ENCODE measurements around the gene SUPT3H.

Gene SUPT3H

GRCh38 chr6:44811456-44811855 lies 566.3 kb downstream of the SUPT3H start:
- Histone ChIP-seq H3K27me3 (ENCODE audit: control insufficient read depth, insufficient read depth, low read length) (no peaks in the 10 kb centered on the region), H3K9me3 (ENCODE audit: control insufficient read depth, low read length) (no peaks in the 10 kb centered on the region), H3K9ac (ENCODE audit: low read length) (no peak overlapping the region), H3K4me3 (ENCODE audit: low read length) (no peak overlapping the region), H3K4me1 (ENCODE audit: control insufficient read depth, insufficient read depth, low read length) (no peaks in the 10 kb centered on the region), H3K36me3 (ENCODE audit: control insufficient read depth, insufficient read depth, low read length) (no peaks in the 10 kb centered on the region)

GRCh38 chr6:44809258-44809657 lies 568.5 kb downstream of the SUPT3H start:
- Histone ChIP-seq H3K4me3 (ENCODE audit: low read length) (no peak overlapping the region), H3K9me3 (ENCODE audit: control insufficient read depth, low read length) (no peaks in the 10 kb centered on the region), H3K9ac (ENCODE audit: low read length) (no peak overlapping the region), H3K4me1 (ENCODE audit: control insufficient read depth, insufficient read depth, low read length) (no peaks in the 10 kb centered on the region), H3K36me3 (ENCODE audit: control insufficient read depth, insufficient read depth, low read length) (no peaks in the 10 kb centered on the region), H3K27me3 (ENCODE audit: control insufficient read depth, insufficient read depth, low read length) (no peaks in the 10 kb centered on the region)

DNA sequence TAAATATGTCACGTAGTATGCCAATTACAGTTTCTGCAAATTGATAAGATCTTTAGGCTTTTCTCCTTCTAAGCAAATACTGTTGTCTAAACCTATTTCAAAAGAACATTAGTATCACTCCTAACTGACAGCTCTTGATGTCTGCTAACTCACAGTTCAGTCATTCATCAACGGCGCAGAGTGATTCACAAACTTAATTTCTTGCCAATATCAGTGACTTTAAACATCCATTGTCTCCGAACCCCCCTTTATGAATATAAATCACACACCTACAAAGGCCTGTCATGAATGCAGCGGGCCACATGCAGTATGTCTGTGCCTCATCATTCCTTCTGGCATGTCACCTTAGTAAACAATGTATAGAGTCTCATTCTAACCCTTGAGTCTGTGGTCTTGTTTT lies 569.6 kb downstream of the SUPT3H start:
- H3K4me1 ChIP-seq (ENCODE audit: control insufficient read depth, insufficient read depth, low read length) = no peaks in the 10 kb centered on the region
- no peak overlapping the region for H3K9ac ChIP-seq (ENCODE audit: low read length)
- no peaks in the 10 kb centered on the region for H3K36me3 ChIP-seq (ENCODE audit: control insufficient read depth, insufficient read depth, low read length)
- no peaks in the 10 kb centered on the region for H3K9me3 ChIP-seq (ENCODE audit: control insufficient read depth, low read length)
- H3K27me3 ChIP-seq (ENCODE audit: control insufficient read depth, insufficient read depth, low read length) = no peaks in the 10 kb centered on the region
- no peak overlapping the region for H3K4me3 ChIP-seq (ENCODE audit: low read length)

DNA sequence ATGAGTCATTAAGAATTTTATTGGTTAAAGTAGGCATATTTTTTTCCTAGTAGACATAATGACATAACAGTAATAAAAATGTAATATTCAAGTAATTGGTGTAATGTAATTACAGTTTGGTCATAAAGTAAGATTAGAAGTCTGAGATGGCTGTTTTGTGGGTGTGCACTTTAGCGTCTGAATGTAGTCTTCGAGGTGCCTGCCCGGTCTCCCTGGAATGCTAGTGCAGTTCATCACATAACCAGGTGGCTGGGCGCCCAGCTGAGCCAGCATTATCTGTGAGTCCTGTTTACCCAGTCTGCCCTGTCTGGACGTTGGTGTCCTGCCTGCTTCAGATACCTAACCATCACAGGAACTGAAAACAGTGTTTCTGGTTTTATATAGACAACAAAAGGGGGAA lies 571.1 kb downstream of the SUPT3H start:
- Histone ChIP-seq H3K4me3 (ENCODE audit: low read length) (no peak overlapping the region), H3K36me3 (ENCODE audit: control insufficient read depth, insufficient read depth, low read length) (no peaks in the 10 kb centered on the region), H3K9me3 (ENCODE audit: control insufficient read depth, low read length) (no peaks in the 10 kb centered on the region), H3K4me1 (ENCODE audit: control insufficient read depth, insufficient read depth, low read length) (no peaks in the 10 kb centered on the region), H3K27me3 (ENCODE audit: control insufficient read depth, insufficient read depth, low read length) (peaks cover under 1% of the 10 kb centered on the region), H3K9ac (ENCODE audit: low read length) (no peak overlapping the region)

GRCh38 chr6:44805238-44805846 lies 572.4 kb downstream of the SUPT3H start:
- no peak overlapping the region for H3K4me3 ChIP-seq (ENCODE audit: low read length)
- no peaks in the 10 kb centered on the region for H3K4me1 ChIP-seq (ENCODE audit: control insufficient read depth, insufficient read depth, low read length)
- H3K9ac ChIP-seq (ENCODE audit: low read length) = no peak overlapping the region
- no peaks in the 10 kb centered on the region for H3K9me3 ChIP-seq (ENCODE audit: control insufficient read depth, low read length)
- no peaks in the 10 kb centered on the region for H3K36me3 ChIP-seq (ENCODE audit: control insufficient read depth, insufficient read depth, low read length)
- H3K27me3 ChIP-seq (ENCODE audit: control insufficient read depth, insufficient read depth, low read length) = peaks cover 12% of the 10 kb centered on the region

DNA sequence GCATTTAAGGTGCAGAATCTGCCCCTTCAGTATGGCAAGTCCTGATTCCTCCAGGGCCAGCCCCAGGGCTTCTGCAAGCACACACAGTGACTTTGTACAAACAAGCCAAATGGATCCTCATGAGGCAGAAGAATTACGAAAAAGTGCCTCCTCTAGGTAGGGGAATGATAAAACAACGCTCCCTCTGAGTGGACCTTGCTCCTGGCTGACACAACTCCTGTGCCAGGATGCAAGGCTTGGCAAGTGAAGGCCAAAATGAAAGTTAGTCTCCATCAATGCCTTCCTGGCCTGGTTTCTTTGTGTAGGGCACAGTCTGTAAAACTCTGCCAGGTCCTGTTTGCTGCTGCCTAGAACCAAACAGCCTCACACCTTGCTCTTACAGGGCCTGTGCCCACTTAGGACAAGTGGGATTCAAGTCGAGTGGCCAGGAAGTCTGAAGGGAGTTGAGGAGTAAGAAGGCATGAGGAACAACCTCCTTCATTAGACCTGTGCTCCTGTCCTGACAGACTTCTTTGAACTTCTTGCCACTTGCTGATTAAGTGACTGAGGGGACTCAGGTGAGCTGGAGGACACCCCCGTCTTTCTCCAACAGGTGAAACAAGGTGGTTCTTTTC lies 573.1 kb downstream of the SUPT3H start:
- Histone ChIP-seq H3K36me3 (ENCODE audit: control insufficient read depth, insufficient read depth, low read length) (no peaks in the 10 kb centered on the region), H3K4me1 (ENCODE audit: control insufficient read depth, insufficient read depth, low read length) (no peaks in the 10 kb centered on the region)

DNA sequence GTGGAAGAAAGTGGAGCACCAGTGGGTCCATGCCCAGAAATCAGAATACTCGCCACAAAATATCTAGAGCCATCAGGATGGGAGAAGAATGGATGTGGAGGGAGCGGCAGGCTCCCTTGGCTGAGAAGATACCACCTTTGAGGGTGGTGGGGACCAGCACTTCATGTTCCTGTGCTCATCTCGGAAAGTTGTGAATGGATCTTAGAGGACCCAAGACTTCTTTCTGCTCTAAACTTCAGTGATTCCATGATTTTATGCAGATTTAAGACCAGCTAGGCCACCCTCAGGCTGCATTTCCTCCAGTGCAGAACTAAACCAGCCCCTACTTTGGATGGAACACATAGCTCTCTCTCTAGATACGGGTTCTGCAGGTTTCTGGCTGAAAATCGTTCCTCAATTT lies 573.7 kb downstream of the SUPT3H start:
- Histone ChIP-seq H3K27me3 (ENCODE audit: control insufficient read depth, insufficient read depth, low read length) (peaks cover 12% of the 10 kb centered on the region), H3K9ac (ENCODE audit: low read length) (no peak overlapping the region), H3K9me3 (ENCODE audit: control insufficient read depth, low read length) (no peaks in the 10 kb centered on the region), H3K4me3 (ENCODE audit: low read length) (no peak overlapping the region), H3K4me1 (ENCODE audit: control insufficient read depth, insufficient read depth, low read length) (no peaks in the 10 kb centered on the region), H3K36me3 (ENCODE audit: control insufficient read depth, insufficient read depth, low read length) (no peaks in the 10 kb centered on the region)

More for the DNA sequence above, 573.1 kb downstream of the SUPT3H start:
- Histone ChIP-seq H3K27me3 (ENCODE audit: control insufficient read depth, insufficient read depth, low read length) (peaks cover 12% of the 10 kb centered on the region), H3K9ac (ENCODE audit: low read length) (no peak overlapping the region), H3K9me3 (ENCODE audit: control insufficient read depth, low read length) (no peaks in the 10 kb centered on the region), H3K4me3 (ENCODE audit: low read length) (no peak overlapping the region)

DNA sequence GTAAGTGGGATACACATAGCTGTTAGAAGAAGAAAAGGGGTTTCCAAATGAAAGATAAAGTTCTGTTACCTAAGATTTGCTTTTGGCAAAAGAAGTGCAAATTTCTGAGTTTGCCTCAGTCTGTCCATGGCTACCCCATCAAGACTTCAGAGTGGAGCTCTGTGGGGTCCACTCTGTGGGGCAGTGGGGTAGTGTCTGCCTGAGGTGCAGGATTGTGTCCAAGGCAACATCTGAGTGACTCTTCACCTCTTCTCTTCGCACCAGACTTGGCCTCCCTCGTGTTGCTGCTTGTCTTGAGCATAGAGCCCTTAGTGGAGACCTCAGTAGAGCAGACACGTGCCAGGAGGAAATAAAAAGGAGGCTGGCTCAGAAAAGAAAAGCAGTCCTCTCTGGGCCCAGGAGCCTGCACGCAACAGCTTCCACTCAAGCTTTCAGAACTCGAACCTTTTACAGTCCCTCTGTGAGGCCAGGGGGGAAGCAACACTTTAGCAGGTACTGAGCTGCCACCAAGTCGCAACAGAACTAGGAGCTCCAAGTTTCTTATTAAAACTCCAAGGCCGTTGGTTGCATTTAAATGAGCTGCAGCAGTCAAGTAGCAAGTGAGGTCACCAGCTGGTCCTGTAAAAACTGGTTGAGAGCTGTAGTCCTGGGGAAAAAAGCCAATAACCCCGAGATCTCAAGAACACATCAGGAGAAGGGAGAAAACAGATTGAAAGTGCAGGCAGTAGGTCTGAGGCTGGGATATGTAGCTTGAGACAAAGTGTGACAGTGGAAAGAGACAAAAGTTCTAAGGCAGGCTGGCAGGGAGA lies 576.7 kb downstream of the SUPT3H start:
- H3K9me3 ChIP-seq (ENCODE audit: control insufficient read depth, low read length) = no peaks in the 10 kb centered on the region
- no peaks in the 10 kb centered on the region for H3K4me1 ChIP-seq (ENCODE audit: control insufficient read depth, insufficient read depth, low read length)
- H3K9ac ChIP-seq (ENCODE audit: low read length) = no peak overlapping the region
- peaks cover 17% of the 10 kb centered on the region for H3K27me3 ChIP-seq (ENCODE audit: control insufficient read depth, insufficient read depth, low read length)
- no peak overlapping the region for H3K4me3 ChIP-seq (ENCODE audit: low read length)
- H3K36me3 ChIP-seq (ENCODE audit: control insufficient read depth, insufficient read depth, low read length) = no peaks in the 10 kb centered on the region

- Histone ChIP-seq H3K4me1 (ENCODE audit: control insufficient read depth, insufficient read depth, low read length) (no peaks in the 10 kb centered on the region), H3K4me3 (ENCODE audit: low read length) (no peak overlapping the region), H3K9ac (ENCODE audit: low read length) (no peak overlapping the region), H3K9me3 (ENCODE audit: control insufficient read depth, low read length) (no peaks in the 10 kb centered on the region), H3K27me3 (ENCODE audit: control insufficient read depth, insufficient read depth, low read length) (peaks cover 17% of the 10 kb centered on the region), H3K36me3 (ENCODE audit: control insufficient read depth, insufficient read depth, low read length) (no peaks in the 10 kb centered on the region)
Measured at GRCh38 chr6:44800171-44800783, 577.5 kb downstream of the SUPT3H start.

DNA sequence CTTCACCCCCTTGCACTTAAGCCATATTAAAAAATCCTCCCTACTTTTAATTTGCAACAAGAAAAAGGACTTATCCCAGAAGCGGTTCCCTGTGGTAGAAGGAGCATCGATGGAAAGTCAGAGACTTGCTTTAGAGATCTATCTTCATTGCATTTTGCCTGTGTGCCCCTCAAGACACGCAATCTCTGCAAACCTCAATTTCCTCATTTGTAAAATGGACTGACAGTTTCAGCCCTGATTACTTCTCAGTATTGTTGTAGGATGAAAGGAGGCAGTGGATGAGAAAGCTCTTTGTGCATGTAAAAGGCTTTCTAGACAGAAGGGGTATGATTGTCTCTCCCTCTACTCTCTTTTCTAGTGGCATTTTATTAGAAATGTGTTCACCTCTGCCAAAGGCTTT lies 580.0 kb downstream of the SUPT3H start:
- Histone ChIP-seq H3K9ac (ENCODE audit: low read length) (no peak overlapping the region), H3K9me3 (ENCODE audit: control insufficient read depth, low read length) (no peaks in the 10 kb centered on the region), H3K4me1 (ENCODE audit: control insufficient read depth, insufficient read depth, low read length) (no peaks in the 10 kb centered on the region), H3K27me3 (ENCODE audit: control insufficient read depth, insufficient read depth, low read length) (peaks cover 17% of the 10 kb centered on the region), H3K36me3 (ENCODE audit: control insufficient read depth, insufficient read depth, low read length) (no peaks in the 10 kb centered on the region), H3K4me3 (ENCODE audit: low read length) (no peak overlapping the region)

- Histone ChIP-seq H3K9ac (ENCODE audit: low read length) (no peak overlapping the region), H3K9me3 (ENCODE audit: control insufficient read depth, low read length) (no peaks in the 10 kb centered on the region), H3K27me3 (ENCODE audit: control insufficient read depth, insufficient read depth, low read length) (peaks cover 5% of the 10 kb centered on the region), H3K4me3 (ENCODE audit: low read length) (no peak overlapping the region), H3K36me3 (ENCODE audit: control insufficient read depth, insufficient read depth, low read length) (no peaks in the 10 kb centered on the region), H3K4me1 (ENCODE audit: control insufficient read depth, insufficient read depth, low read length) (no peaks in the 10 kb centered on the region)
Measured at GRCh38 chr6:44795326-44795725, 582.4 kb downstream of the SUPT3H start.

- Histone ChIP-seq H3K9me3 (ENCODE audit: control insufficient read depth, low read length) (no peaks in the 10 kb centered on the region), H3K27me3 (ENCODE audit: control insufficient read depth, insufficient read depth, low read length) (no peaks in the 10 kb centered on the region), H3K9ac (ENCODE audit: low read length) (no peak overlapping the region), H3K4me3 (ENCODE audit: low read length) (no peak overlapping the region), H3K36me3 (ENCODE audit: control insufficient read depth, insufficient read depth, low read length) (no peaks in the 10 kb centered on the region), H3K4me1 (ENCODE audit: control insufficient read depth, insufficient read depth, low read length) (no peaks in the 10 kb centered on the region)
Measured at GRCh38 chr6:44789806-44790205, 587.9 kb downstream of the SUPT3H start.

Data from mucosa of stomach (tissue), 1 donor.